Measurements from ENCODE around the gene URGCP.

Gene URGCP

DNA sequence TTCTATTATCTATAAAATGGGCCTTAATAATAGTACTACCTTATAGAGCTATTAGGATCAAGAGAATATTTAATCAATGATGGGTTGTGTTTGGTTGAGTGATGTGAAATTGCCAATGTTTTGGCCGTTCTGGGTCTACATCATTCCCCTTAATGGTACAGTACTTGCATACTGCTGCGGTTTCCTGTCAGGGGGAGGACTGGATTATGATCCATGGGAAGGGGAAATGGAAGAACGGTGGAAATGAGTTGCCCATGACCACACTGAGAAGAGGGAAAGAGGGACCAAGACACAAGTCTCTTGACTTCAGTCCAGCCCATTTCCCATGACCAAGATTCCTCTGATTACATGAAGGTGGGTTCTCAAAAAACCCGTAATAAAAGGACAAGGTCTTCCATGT is 36.1 kb downstream of the URGCP start:
- H3K27me3 Mint-ChIP-seq, result no peaks in the 10 kb centered on the region
- peaks cover 27% of the 10 kb centered on the region for H3K4me1 Mint-ChIP-seq
- H3K4me3 Mint-ChIP-seq, result peak overlapping the region; percentile 86
- peaks cover 28% of the 10 kb centered on the region for H3K36me3 Mint-ChIP-seq
- peak overlapping the region; percentile 74 for H3K27ac Mint-ChIP-seq
- H3K9me3 Mint-ChIP-seq, result no peaks in the 10 kb centered on the region
- ATAC-seq, result no peak

DNA sequence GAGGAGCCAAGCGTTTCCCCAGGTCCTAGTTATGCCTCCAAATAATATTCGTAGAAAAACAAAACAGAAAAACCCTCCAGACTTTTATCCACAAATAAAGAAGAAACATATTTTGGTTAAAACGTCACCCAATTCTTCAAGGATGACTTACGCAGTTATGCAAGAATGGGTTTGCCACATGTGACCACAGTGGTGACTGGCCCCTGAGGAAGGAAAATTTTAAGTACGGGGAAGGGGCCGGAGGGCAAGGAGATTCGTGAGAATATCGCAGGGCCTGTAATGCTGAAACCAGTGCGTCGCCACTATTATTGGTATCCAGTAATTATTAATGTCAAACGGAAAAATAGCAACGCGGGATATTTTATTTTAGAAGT is 36.5 kb downstream of the URGCP start:
- Mint-ChIP-seq H3K27ac (peak overlapping the region; percentile 74), H3K4me1 (peaks cover 23% of the 10 kb centered on the region), H3K36me3 (peaks cover 28% of the 10 kb centered on the region), H3K27me3 (no peaks in the 10 kb centered on the region), H3K9me3 (no peaks in the 10 kb centered on the region), H3K4me3 (peak overlapping the region; percentile 86)
- ATAC-seq, result peak; percentile 37

DNA sequence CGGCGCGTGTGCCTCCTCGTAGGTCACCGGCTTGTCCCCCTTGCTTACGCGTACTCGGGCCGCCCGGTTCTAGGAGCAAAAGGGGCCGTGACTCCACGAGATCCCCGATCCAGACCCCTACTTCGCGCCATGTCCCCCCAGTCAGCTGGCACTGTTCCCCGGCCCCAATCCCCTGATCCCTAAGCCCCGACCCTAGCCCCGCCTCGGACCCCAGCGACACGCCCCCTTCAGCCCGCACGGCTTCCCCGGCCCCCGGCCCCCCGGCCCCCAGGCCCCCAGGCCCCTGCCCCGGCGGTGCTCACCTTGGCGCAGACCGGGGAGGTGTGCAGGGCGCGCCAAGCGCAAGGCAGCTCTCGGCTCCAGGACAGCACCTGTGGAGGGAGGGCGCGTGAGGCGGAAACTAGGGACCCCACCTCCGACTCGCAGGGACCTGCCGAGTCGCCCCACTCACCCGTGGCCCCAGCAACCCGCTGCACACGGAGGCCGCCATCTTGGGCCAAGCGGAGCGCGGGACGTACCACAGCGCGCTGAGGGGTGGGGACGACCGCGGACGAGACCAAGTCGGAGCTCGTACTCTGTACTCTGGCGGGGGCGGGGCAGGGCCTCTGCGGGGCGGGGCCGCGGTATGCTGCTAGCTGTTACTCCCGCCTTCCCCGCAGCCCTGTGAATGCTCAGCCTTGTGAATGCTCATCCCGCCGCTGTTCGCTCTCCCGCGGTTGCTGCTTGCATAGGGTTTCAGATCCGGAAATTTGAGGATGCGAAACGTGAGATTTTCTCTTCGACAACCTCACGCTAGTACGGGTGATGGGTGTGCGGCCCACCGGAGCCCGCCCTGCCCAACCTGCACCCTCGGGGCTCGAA is 37.2 kb downstream of the URGCP start, which contains the start of gene MRPS24:
MRPS24 (minus strand) TSS at position 512 of the 861 bp plus-strand sequence; CDS start at position 490, 22 bp downstream.
- Mint-ChIP-seq H3K27me3 (no peaks in the 10 kb centered on the region), H3K36me3 (peaks cover 26% of the 10 kb centered on the region), H3K27ac (peak within 1 kb of the TSS; percentile 74), H3K4me1 (peaks cover 23% of the 10 kb centered on the region), H3K4me3 (peak within 1 kb of the TSS; percentile 86), H3K9me3 (no peaks in the 10 kb centered on the region)
- ATAC-seq, result peak; percentile 99

DNA sequence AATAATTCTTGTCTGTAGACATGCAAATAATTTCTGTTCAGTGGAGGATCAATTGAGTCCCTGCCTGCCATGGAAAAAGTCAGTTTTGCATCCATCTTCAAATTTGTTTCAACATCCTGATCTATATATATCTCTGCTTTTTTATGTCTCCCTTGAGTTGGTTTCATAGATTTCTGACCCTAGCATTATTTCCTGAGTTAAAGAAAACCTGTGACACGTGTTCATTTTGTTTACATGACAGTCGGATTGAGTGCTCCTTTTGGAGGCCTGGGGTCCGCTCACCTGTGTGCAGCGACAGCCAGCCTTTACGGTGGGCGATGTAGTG is 37.8 kb downstream of the URGCP start:
- ATAC-seq, result peak; percentile 1
- H3K9me3 Mint-ChIP-seq, result no peaks in the 10 kb centered on the region
- H3K4me1 Mint-ChIP-seq, result peaks cover 23% of the 10 kb centered on the region
- H3K4me3 Mint-ChIP-seq, result peak overlapping the region; percentile 86
- H3K27me3 Mint-ChIP-seq, result no peaks in the 10 kb centered on the region
- peaks cover 26% of the 10 kb centered on the region for H3K36me3 Mint-ChIP-seq
- peak overlapping the region; percentile 74 for H3K27ac Mint-ChIP-seq

DNA sequence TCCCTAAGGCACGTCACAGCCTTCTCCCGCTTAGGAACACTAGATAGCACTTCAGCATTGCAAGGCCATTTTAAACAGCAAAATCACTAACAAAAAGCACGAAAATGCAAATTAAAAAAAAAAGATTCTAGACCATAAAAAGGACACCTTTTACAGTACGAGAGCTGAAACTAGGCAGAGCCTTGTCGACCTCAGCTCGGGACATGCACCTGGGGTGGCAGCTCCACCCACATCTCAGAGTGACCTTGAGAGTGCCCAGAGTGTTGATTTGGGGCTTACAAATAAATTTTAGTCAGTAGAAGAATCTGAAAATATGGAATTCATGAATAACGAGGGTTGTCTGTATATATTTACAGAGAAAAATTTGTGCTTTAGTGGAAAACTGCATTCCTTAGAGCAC is 38.2 kb downstream of the URGCP start:
- peak overlapping the region; percentile 74 for H3K27ac Mint-ChIP-seq
- no peak for ATAC-seq

DNA sequence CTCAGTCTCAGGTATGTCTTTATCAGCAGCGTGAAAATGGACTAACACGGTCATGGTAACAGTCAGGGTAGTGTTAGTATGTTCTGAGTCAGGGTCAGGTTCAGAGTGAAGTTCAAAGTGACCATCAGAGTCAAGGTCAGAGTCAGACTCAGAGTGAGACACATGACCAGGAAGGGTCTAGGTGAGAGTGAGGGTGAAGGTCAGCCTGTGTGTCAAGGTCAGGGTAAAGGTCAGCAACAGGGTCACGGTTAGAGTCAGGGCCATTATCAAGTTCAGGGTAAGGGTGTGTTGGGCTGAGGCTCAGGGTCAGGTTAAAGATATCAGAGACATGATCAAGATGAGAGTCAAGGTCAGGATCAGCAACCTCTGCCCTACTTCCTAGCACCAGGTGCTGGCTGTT is 41.1 kb downstream of the URGCP start:
- no peak for ATAC-seq
- Mint-ChIP-seq H3K27me3 (no peaks in the 10 kb centered on the region), H3K4me3 (no peak overlapping the region), H3K36me3 (peaks cover 26% of the 10 kb centered on the region), H3K4me1 (peaks cover 21% of the 10 kb centered on the region), H3K27ac (no peak overlapping the region), H3K9me3 (no peaks in the 10 kb centered on the region)

More for the DNA sequence above, 38.2 kb downstream of the URGCP start:
- H3K9me3 Mint-ChIP-seq, result no peaks in the 10 kb centered on the region
- no peaks in the 10 kb centered on the region for H3K27me3 Mint-ChIP-seq
- H3K4me3 Mint-ChIP-seq, result peak overlapping the region; percentile 58
- H3K36me3 Mint-ChIP-seq, result peaks cover 26% of the 10 kb centered on the region
- peaks cover 23% of the 10 kb centered on the region for H3K4me1 Mint-ChIP-seq

DNA sequence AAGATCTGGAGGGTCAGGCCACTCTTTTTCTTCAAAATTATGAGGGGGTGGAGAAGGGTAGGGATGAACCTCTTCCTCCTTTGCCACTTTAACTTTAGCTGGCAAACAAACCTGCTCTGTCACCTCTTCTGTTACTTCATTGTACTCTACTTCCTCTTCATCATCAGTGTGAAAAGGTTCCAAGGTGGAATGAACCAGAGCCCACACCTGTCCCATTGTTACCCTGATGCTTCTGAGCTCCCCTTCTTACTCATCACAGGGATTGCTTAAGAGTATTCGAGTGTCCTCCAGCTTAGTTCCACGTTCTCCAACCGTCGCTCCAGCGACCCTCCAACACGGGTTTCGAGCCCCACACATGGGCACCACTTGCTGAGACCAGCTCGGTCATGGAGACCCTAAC is 42.3 kb downstream of the URGCP start:
- peaks cover 26% of the 10 kb centered on the region for H3K36me3 Mint-ChIP-seq
- H3K27ac Mint-ChIP-seq, result no peak overlapping the region
- H3K4me3 Mint-ChIP-seq, result no peak overlapping the region
- no peaks in the 10 kb centered on the region for H3K27me3 Mint-ChIP-seq
- H3K4me1 Mint-ChIP-seq, result peaks cover 11% of the 10 kb centered on the region
- no peak for ATAC-seq
- peaks cover 3% of the 10 kb centered on the region for H3K9me3 Mint-ChIP-seq

DNA sequence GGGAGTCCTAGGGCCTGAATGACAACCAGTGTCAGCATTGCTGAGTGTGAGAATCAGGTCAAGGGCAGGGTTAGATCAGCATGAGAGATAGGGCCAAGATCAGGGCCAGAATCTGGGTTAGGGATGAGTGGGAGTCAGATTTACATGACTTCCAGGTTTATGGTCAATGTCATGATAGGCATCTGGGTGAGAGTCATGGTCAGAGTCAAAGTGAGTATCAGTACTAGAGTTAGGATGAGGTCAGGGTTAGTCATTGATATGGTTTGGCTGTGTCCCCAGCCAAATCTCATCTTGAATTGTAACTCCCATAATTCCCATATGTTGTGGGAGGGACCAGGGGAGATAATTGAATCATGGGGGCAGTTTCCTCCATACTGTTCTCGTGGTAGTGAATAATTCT is 49.4 kb downstream of the URGCP start:
- no peaks in the 10 kb centered on the region for H3K27me3 Mint-ChIP-seq
- no peak overlapping the region for H3K27ac Mint-ChIP-seq
- H3K4me3 Mint-ChIP-seq, result no peak overlapping the region
- no peak for ATAC-seq
- H3K4me1 Mint-ChIP-seq, result no peaks in the 10 kb centered on the region
- H3K9me3 Mint-ChIP-seq, result peaks cover 3% of the 10 kb centered on the region
- H3K36me3 Mint-ChIP-seq, result no peaks in the 10 kb centered on the region

DNA sequence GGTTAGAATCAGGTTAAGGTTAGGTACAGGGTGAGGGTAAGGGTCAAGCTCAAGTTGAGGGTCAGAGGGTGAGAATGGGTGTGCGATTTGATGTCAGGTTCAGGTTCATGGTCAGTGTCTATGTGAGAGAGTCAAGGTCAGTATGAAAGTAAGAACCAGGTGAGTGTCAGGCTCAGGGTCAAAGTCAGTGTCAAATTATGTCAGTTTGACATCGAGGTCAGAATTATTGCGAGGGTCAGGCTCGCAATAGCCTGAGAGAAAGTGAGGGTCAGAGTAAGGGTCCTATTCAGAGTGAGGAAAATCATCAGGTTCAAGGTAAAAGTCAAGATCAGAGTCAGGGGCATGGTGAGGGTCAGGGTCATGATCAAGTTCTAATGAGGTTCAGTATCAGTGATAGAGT is 50.1 kb downstream of the URGCP start:
- ATAC-seq, result peak; percentile 48
- Mint-ChIP-seq H3K4me3 (no peak overlapping the region), H3K4me1 (no peaks in the 10 kb centered on the region), H3K36me3 (no peaks in the 10 kb centered on the region), H3K9me3 (peaks cover 3% of the 10 kb centered on the region), H3K27me3 (no peaks in the 10 kb centered on the region), H3K27ac (no peak overlapping the region)

DNA sequence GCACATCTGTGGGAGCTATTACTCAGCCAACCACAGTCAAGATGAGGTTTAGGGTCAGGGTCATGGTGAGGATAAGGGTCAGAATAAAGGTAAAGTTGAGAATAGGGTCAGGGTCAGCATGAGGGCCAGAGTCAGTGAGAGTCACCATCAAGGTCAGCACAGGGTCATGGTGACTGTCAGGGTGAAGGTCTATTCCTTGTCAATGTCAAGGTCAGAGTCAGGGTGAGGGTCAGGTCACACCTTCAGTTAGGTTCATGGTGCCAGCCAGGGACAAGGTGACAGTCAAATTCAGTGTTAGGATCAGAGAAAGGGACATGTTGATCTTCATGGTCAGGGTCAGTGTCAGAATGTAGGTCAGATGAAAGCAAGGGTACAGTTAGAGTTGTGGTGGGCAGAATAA is 51.2 kb downstream of the URGCP start:
- Mint-ChIP-seq H3K36me3 (no peaks in the 10 kb centered on the region), H3K9me3 (peaks cover 3% of the 10 kb centered on the region), H3K4me1 (no peaks in the 10 kb centered on the region), H3K27me3 (no peaks in the 10 kb centered on the region), H3K27ac (no peak overlapping the region), H3K4me3 (no peak overlapping the region)
- no peak for ATAC-seq

DNA sequence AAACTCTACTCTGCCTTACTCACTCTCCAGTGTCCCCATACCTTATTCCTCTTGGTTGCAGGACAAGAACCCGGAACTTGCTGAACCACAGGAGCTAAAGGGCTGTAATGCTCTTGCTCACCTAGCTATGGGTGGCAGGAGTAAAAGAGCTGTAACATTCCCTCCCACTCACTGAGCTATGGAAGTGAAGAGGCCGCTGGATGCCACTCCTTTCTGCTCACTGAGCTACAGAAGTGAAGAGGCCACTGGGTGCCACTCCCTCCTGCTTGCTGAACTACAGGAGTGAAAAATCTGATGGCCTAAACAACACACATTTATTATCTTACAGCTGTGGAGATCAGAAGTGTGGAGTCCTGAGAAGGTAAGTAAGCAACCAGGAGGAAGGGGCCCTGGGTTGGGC is 54.6 kb downstream of the URGCP start:
- Mint-ChIP-seq H3K36me3 (no peaks in the 10 kb centered on the region), H3K4me1 (no peaks in the 10 kb centered on the region), H3K9me3 (no peaks in the 10 kb centered on the region), H3K27ac (no peak overlapping the region), H3K4me3 (no peak overlapping the region), H3K27me3 (no peaks in the 10 kb centered on the region)
- no peak for ATAC-seq

DNA sequence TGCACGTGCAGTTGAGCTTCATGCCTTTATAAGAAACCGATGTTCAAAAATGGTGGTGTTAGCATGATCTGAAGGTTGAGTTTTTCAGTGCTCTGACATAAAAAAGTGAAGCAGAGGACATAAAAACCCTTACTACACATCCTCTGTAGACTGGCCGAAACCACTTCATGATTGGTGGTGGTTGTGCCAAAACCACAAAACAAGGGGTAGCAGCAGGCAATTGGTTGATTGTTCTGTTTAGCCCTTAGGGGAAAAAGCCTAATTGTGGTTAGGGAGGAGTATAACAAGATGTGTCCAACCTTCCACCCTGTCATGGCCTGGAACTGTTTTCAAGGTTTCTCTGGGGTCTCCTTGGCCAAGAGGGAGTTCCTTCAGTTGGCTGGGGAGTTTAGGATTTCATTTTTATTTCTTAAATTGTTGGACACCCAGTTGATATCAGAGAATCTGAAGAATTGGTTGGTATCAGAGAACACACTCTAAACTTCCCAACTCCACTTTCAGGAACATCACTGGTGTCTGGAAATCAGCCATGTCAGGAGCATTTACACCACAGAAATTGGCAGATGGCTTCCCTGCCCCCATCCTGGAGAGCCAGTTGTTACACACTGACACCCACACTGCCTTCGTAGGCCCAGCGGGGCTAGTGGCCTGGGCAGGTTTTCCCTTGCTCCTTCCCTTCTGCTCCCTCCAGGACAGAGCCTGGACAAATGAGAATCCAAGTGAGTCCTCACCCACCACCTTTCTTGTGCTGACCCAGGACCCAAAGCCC is 55.9 kb downstream of the URGCP start:
- peak; percentile 16 for ATAC-seq
- Mint-ChIP-seq H3K36me3 (no peaks in the 10 kb centered on the region), H3K27ac (no peak overlapping the region), H3K9me3 (no peaks in the 10 kb centered on the region), H3K4me3 (no peak overlapping the region), H3K27me3 (no peaks in the 10 kb centered on the region), H3K4me1 (no peaks in the 10 kb centered on the region)

DNA sequence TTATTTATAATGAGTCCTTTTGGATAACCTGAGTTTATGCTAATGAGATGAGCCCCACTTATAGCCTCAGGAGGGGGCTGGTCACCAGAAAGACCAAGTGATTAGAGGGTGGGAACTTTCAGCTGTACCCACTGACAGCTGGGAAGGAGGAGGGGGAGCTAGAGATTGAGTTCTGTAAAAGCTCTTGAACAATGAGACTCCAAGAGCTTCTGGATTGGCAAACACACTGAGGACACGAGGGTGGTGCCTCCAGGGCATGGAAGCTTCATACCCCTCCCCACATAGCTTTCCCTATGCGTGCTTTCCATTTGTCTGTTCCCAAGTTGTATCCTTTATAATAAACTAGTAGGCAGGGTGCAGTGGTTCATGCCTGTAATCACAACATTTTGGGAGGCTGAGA is 57.3 kb downstream of the URGCP start:
- H3K36me3 Mint-ChIP-seq, result no peaks in the 10 kb centered on the region
- no peaks in the 10 kb centered on the region for H3K4me1 Mint-ChIP-seq
- no peak overlapping the region for H3K27ac Mint-ChIP-seq
- H3K27me3 Mint-ChIP-seq, result peaks cover under 1% of the 10 kb centered on the region
- no peak for ATAC-seq
- no peaks in the 10 kb centered on the region for H3K9me3 Mint-ChIP-seq
- no peak overlapping the region for H3K4me3 Mint-ChIP-seq

DNA sequence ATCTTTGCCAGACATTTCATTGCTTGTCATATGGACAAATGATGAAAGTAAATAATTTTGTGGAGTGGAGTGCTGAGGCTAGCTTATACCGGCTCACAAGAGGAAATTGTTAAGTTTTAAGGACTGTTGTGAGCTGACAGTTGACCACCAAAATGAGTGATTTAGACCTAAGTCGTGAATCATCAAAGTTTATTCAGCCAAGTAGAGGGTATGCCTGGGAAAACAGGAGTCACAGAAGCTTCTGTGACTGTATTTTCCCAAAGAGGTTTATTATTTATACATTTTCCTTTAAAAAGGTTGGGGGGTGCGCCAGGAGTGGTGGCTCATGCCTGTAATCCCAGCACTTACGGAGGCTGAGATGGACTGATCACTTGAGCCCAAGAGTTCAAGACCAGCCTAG is 58.9 kb downstream of the URGCP start:
- Mint-ChIP-seq H3K27me3 (peaks cover 13% of the 10 kb centered on the region), H3K4me1 (no peaks in the 10 kb centered on the region), H3K4me3 (no peak overlapping the region), H3K27ac (no peak overlapping the region), H3K36me3 (no peaks in the 10 kb centered on the region), H3K9me3 (no peaks in the 10 kb centered on the region)
- no peak for ATAC-seq

DNA sequence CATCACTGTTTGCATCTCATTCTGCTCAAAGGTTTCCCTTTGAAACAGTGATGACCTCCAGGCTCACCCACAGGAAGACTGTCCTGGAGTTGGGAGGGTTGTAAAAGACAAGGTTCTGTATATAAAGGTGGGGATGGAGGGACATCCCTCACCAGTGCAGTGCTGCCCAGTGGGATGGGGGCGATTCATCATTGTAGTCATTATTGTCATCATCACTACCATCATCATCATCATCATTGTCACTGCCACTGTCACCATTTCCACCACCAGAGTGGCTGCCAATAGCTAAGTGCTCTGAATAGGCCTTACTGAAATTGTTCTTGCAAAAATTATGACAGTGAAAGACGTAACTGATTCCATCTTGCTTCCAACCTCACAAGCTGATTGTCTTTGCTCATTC is 61.7 kb downstream of the URGCP start:
- Mint-ChIP-seq H3K9me3 (no peaks in the 10 kb centered on the region), H3K36me3 (no peaks in the 10 kb centered on the region), H3K27me3 (peaks cover 13% of the 10 kb centered on the region), H3K4me1 (no peaks in the 10 kb centered on the region), H3K4me3 (no peak overlapping the region), H3K27ac (no peak overlapping the region)
- ATAC-seq, result no peak

DNA sequence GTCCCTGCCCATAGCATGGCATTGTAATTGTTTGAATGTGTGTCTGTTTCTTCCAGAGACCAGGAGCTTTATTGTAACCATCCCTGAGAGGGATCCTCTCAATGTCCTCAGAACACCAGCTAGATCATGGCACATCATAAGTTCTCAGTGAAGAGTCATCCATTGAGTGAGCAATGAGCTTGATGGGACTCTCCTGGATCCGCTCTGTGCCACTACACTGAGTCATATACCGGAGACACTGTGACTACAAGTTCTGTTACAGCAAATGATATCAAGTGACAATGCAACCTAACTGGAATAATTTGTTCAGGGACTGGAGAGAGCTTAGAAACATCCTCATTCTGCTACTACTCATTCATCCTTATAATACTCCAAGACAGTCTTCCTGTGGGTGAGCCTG is 62.1 kb downstream of the URGCP start:
- peaks cover 13% of the 10 kb centered on the region for H3K27me3 Mint-ChIP-seq
- ATAC-seq, result no peak
- no peaks in the 10 kb centered on the region for H3K4me1 Mint-ChIP-seq
- no peaks in the 10 kb centered on the region for H3K36me3 Mint-ChIP-seq
- no peak overlapping the region for H3K4me3 Mint-ChIP-seq
- H3K27ac Mint-ChIP-seq, result no peak overlapping the region
- no peaks in the 10 kb centered on the region for H3K9me3 Mint-ChIP-seq

All from stimulated activated memory B cell treated with anti-CD40 and anti-IgM and Interleukin-4, amounts not matched to agents 10 μg/mL and 1 μg/mL and 100 μg/mL, for 72 hours (primary cell).